Mesendoderm (in vitro differentiated cells): ENCODE measurements around the gene RRP9.
"Not testable (repeated sequence)": the region's sequence is repeated elsewhere in the genome, so short reads cannot be mapped to it uniquely, and the experiment has no call there.

Source experiments
- DNase-seq: peaks from one replicate; pipeline ENCODE4 v3.0.0; 2013
- H2AK5ac ChIP-seq: 2 replicates; pipeline ENCODE4 v1.6.1; 2013; ENCODE audit warnings: low read length, inconsistent platforms
- H2BK120ac ChIP-seq: 2 replicates; pipeline ENCODE4 v1.6.1; 2013; ENCODE audit warnings: low read depth, mild to moderate bottlenecking, low read length, moderate library complexity, mixed read lengths
- H2BK15ac ChIP-seq: replicated peaks from 2 replicates; pipeline ENCODE4 v1.6.1; 2013; ENCODE audit warnings: low read depth, mild to moderate bottlenecking, moderate library complexity
- H2BK5ac ChIP-seq: 2 replicates; pipeline ENCODE4 v1.6.1; 2013; ENCODE audit warnings: low read length, inconsistent platforms
- H3K18ac ChIP-seq: 2 replicates; pipeline ENCODE4 v1.6.1; 2013; ENCODE audit warnings: mild to moderate bottlenecking, low read length, mixed read lengths
- H3K23ac ChIP-seq: one replicate; pipeline ENCODE4 v1.6.1; 2013; ENCODE audit warnings: low read length
- H3K27ac ChIP-seq: 2 replicates; pipeline ENCODE4 v1.5.1; 2013; ENCODE audit warnings: low read depth, mild to moderate bottlenecking, inconsistent platforms, low read length, moderate library complexity
- H3K27me3 ChIP-seq: 2 replicates; pipeline ENCODE4 v1.6.1; 2013; ENCODE audit warnings: low read length, control low read depth, mild to moderate bottlenecking, inconsistent platforms; ENCODE audit not compliant: insufficient read depth, poor library complexity
- H3K36me3 ChIP-seq: 2 replicates; pipeline ENCODE4 v1.6.1; 2013; ENCODE audit warnings: low read length, inconsistent platforms; ENCODE audit not compliant: control insufficient read depth, insufficient read depth
- H3K4ac ChIP-seq: one replicate; pipeline ENCODE4 v1.6.1; 2013; ENCODE audit warnings: low read depth, mild to moderate bottlenecking, low read length, moderate library complexity
- H3K4me1 ChIP-seq: 2 replicates; pipeline ENCODE4 v1.6.1; 2013; ENCODE audit warnings: low read depth, low read length, inconsistent platforms; ENCODE audit not compliant: control insufficient read depth
- H3K4me2 ChIP-seq: 2 replicates; pipeline ENCODE4 v1.6.1; 2013; ENCODE audit warnings: low read length
- H3K4me3 ChIP-seq: 2 replicates; pipeline ENCODE4 v1.5.1; 2013; ENCODE audit warnings: mild to moderate bottlenecking, low read length
- H3K56ac ChIP-seq: one replicate; pipeline ENCODE4 v1.6.1; 2013; ENCODE audit warnings: low read length
- H3K79me1 ChIP-seq: 2 replicates; pipeline ENCODE4 v1.6.1; 2013; ENCODE audit warnings: low read length, inconsistent platforms
- H3K79me2 ChIP-seq: 2 replicates; pipeline ENCODE4 v1.6.1; 2013; ENCODE audit warnings: mild to moderate bottlenecking, low read length; ENCODE audit not compliant: control insufficient read depth, insufficient read depth
- H3K9ac ChIP-seq: 2 replicates; pipeline ENCODE4 v1.6.1; 2013; ENCODE audit warnings: low read length, inconsistent platforms
- H4K5ac ChIP-seq: one replicate; pipeline ENCODE4 v1.6.1; 2013; ENCODE audit warnings: low read length
- H4K8ac ChIP-seq: one replicate; pipeline ENCODE4 v1.6.1; 2013; ENCODE audit warnings: low read depth, mild to moderate bottlenecking, control low read depth, low read length, moderate library complexity
- WGBS: extraction: QIAGEN DNeasy Blood & Tissue Kit; methylation state at CpG from one replicate; pipeline ENCODE4 v1.1.7; 2013; ENCODE audit warnings: low lambda C conversion rate, missing lambda C conversion rate; ENCODE audit not compliant: insufficient coverage; ENCODE audit errors: extremely low coverage; 5-methylcytosine and 5-hydroxymethylcytosine counted together

The RRP9 gene

DNA sequence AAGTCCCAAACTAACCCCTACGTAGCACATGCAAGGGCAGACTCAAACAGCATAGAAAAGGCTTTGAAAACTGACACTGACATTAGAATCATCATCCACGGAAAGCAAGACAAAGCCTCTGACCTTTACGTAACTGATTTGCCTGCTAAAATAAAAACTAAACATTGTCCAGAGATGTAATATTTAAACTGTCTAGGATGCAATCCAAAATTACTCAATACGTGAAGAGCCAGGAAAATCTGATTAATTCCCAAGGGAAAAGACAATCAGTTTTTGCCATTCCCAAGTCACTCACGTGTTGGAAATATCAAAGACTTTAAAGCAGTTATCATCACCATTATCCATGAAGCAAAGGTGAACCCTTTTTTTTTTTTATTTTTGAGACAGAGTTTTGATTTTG, 25.3 kb downstream of the RRP9 start:
- no peak for DNase-seq
- no peak overlapping the region for H3K4me3 ChIP-seq
- H3K4me2 ChIP-seq, result no peak overlapping the region
- H3K79me1 ChIP-seq, result no peaks in the 10 kb centered on the region
- H3K79me2 ChIP-seq, result no peaks in the 10 kb centered on the region
- no peak overlapping the region for H3K4ac ChIP-seq
- WGBS, result no CpG with 5 or more reads among the region's 5 CpGs
- no peak overlapping the region for H2BK5ac ChIP-seq
- no peak overlapping the region for H2BK120ac ChIP-seq
- no peak overlapping the region for H3K27ac ChIP-seq
- H3K56ac ChIP-seq, result no peak overlapping the region
- H4K8ac ChIP-seq, result no peak overlapping the region
- H3K18ac ChIP-seq, result no peak overlapping the region
- no peaks in the 10 kb centered on the region for H3K4me1 ChIP-seq
- H2AK5ac ChIP-seq, result no peak overlapping the region
- H3K27me3 ChIP-seq, result no peaks in the 10 kb centered on the region
- no peak overlapping the region for H4K5ac ChIP-seq
- no peaks in the 10 kb centered on the region for H3K36me3 ChIP-seq
- no peak overlapping the region for H3K9ac ChIP-seq
- H2BK15ac ChIP-seq, result no peak overlapping the region
- H3K23ac ChIP-seq, result no peak overlapping the region

DNA sequence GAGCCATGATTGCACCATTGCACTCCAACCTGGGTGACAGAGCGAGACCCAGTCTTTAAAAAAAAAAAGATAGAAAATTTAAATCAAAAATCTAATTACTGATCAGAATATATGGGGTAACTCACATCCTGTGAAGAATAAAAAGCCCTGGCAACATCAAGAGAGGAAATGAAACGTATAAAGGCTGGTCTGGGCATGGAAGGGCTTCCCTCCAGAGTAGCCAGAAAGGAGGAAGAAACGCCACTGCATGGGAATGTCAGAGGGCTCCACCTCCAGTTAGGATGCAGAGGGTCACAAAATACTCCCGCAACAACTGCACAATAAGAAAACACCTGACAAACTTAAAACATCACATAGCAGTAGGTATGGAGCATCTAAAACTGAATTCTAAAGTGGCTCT, 33.7 kb downstream of the RRP9 start:
- no peak overlapping the region for H4K5ac ChIP-seq
- no peak overlapping the region for H3K23ac ChIP-seq
- H2BK5ac ChIP-seq, result no peak overlapping the region
- WGBS, result no CpG with 5 or more reads among the region's 4 CpGs
- H3K18ac ChIP-seq, result no peak overlapping the region
- H3K56ac ChIP-seq, result no peak overlapping the region
- no peak overlapping the region for H2BK120ac ChIP-seq
- no peak overlapping the region for H3K27ac ChIP-seq
- no peak overlapping the region for H2BK15ac ChIP-seq
- H3K4me2 ChIP-seq, result no peak overlapping the region
- H3K36me3 ChIP-seq, result no peaks in the 10 kb centered on the region
- no peak overlapping the region for H3K4me3 ChIP-seq
- no peak overlapping the region for H3K9ac ChIP-seq
- H3K4me1 ChIP-seq, result no peaks in the 10 kb centered on the region
- no peaks in the 10 kb centered on the region for H3K79me2 ChIP-seq
- H4K8ac ChIP-seq, result no peak overlapping the region
- DNase-seq, result no peak
- H3K4ac ChIP-seq, result no peak overlapping the region
- H3K79me1 ChIP-seq, result no peaks in the 10 kb centered on the region
- H3K27me3 ChIP-seq, result no peaks in the 10 kb centered on the region
- no peak overlapping the region for H2AK5ac ChIP-seq

DNA sequence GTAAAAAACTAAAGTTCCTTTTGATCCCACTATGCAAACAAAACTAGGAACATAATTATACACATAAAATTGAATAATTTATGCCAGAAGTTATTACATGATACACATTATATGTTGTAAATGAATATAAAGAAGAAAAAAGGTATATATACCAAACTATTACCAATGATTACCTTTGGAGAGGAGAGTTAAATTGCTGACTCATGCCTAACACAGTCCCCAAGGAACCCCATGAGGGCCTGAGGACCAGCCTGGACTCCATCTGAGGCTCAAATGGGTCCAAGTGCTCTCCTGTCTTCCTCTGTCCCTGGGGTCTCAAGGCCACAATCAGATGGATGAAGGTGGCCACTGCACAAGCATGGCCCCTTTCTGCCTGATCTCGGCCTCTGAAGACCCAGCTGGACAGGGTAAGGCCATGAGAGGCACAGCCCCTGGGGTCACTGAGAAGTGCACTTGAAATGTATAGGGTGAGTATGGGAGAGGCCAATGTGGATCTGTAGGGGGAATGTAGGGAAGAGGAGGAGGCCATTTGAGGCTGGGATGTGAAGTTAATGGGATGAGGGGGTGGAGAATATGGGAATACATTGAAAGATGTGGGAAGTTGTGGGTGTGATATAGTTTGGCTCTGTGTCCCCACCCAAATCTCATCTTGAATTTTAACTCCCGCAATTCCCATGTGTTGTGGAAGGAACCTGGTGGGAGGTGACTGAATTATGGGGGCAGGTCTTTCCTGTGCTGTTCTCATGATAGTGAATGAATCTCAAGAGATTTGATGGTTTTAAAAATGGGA, 37.5 kb downstream of the RRP9 start:
- Histone ChIP-seq H3K56ac (no peak overlapping the region), H2BK5ac (no peak overlapping the region), H3K4me3 (no peak overlapping the region), H3K36me3 (no peaks in the 10 kb centered on the region), H3K18ac (no peak overlapping the region), H2AK5ac (no peak overlapping the region), H3K27ac (no peak overlapping the region), H3K79me2 (no peaks in the 10 kb centered on the region), H4K8ac (no peak overlapping the region), H3K23ac (no peak overlapping the region), H3K4me1 (no peaks in the 10 kb centered on the region), H3K4ac (no peak overlapping the region), H3K27me3 (no peaks in the 10 kb centered on the region), H3K9ac (no peak overlapping the region), H3K4me2 (no peak overlapping the region), H2BK120ac (no peak overlapping the region), H3K79me1 (no peaks in the 10 kb centered on the region), H4K5ac (no peak overlapping the region), H2BK15ac (no peak overlapping the region)
- DNase-seq, result no peak
- whole genome bisulfite sequencing, result no CpG with 5 or more reads among the region's 2 CpGs

- not testable (repeated sequence) for H3K4me1 ChIP-seq, H2BK15ac ChIP-seq, H3K4me2 ChIP-seq, H2AK5ac ChIP-seq, H3K9ac ChIP-seq, H3K4me3 ChIP-seq, H3K79me2 ChIP-seq, H2BK5ac ChIP-seq, H4K5ac ChIP-seq, H3K79me1 ChIP-seq, H3K56ac ChIP-seq, H2BK120ac ChIP-seq, H3K27me3 ChIP-seq, H3K36me3 ChIP-seq, H3K18ac ChIP-seq, H3K23ac ChIP-seq, H4K8ac ChIP-seq, H3K4ac ChIP-seq, H3K27ac ChIP-seq
- WGBS, result no CpG with 5 or more reads among the region's 7 CpGs
- peak; percentile 52 for DNase-seq
Observed at GRCh38 chr3:51902361-51902760, 39.3 kb downstream of the RRP9 start.

- DNase-seq, H4K8ac ChIP-seq, H3K4me3 ChIP-seq, H2BK120ac ChIP-seq, H3K4me2 ChIP-seq, H4K5ac ChIP-seq, H3K4ac ChIP-seq, H3K27me3 ChIP-seq, H3K9ac ChIP-seq, H3K56ac ChIP-seq, H3K79me2 ChIP-seq, H3K27ac ChIP-seq, H2BK5ac ChIP-seq, H2AK5ac ChIP-seq, H3K79me1 ChIP-seq, H2BK15ac ChIP-seq, H3K4me1 ChIP-seq, H3K36me3 ChIP-seq, H3K23ac ChIP-seq, H3K18ac ChIP-seq: not testable (repeated sequence)
- no CpG with 5 or more reads among the region's 7 CpGs for WGBS
Observed at GRCh38 chr3:51900043-51900442, 41.7 kb downstream of the RRP9 start.

DNA sequence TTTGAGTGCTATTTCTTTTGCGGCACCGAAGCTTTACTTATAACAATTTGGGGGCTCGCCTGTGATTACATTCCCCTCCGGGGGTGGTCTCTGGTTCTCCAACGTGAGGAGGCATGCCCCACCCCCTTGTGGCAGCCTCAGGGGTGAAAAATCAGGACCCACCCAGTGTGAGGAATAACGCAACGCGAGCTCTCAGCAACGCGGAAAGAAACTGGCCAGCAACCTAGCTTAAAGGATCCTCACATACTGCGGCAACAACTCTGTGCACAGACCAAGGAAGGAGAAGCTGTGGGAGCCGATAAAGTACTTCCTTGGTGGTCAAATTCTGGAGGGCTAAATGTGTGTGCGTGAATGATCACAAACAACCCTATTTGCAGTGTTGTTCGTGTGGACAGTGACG, 44.3 kb downstream of the RRP9 start:
- H3K36me3 ChIP-seq, result no peaks in the 10 kb centered on the region
- no peaks in the 10 kb centered on the region for H3K27me3 ChIP-seq
- no peaks in the 10 kb centered on the region for H3K79me2 ChIP-seq
- no peak overlapping the region for H2BK15ac ChIP-seq
- H3K18ac ChIP-seq, result no peak overlapping the region
- peak overlapping the region; percentile 29 for H3K9ac ChIP-seq
- H3K4me3 ChIP-seq, result no peak overlapping the region
- H3K27ac ChIP-seq, result peak overlapping the region; percentile 89
- H3K4me2 ChIP-seq, result no peak overlapping the region
- DNase-seq, result peak; percentile 10
- no peak overlapping the region for H4K8ac ChIP-seq
- peak overlapping the region; percentile 56 for H3K4ac ChIP-seq
- WGBS, result no CpG with 5 or more reads among the region's 15 CpGs
- peak overlapping the region; percentile 69 for H3K56ac ChIP-seq
- H2BK120ac ChIP-seq, result no peak overlapping the region
- peak overlapping the region; percentile 85 for H2AK5ac ChIP-seq
- peak overlapping the region; percentile 80 for H3K23ac ChIP-seq
- H4K5ac ChIP-seq, result no peak overlapping the region
- H2BK5ac ChIP-seq, result peak overlapping the region; percentile 89
- peaks cover 4% of the 10 kb centered on the region for H3K4me1 ChIP-seq
- H3K79me1 ChIP-seq, result no peaks in the 10 kb centered on the region
